Measurements from ENCODE around the gene ANKRD24.
"Not testable (repeated sequence)": the region's sequence is repeated elsewhere in the genome, so short reads cannot be mapped to it uniquely, and the experiment has no call there.

The ANKRD24 gene

GRCh38 chr19:4182084-4182810 is at the start of gene ANKRD24, which contains the start of gene SIRT6:
ANKRD24 (plus strand) TSS chr19:4182689; CDS start chr19:4186426, 3,737 bp downstream.
SIRT6 (minus strand) TSS chr19:4182563; CDS start chr19:4182539, 24 bp downstream.
- peak; percentile 96 for DNase-seq (ENCODE audit: low read depth)
- TF ChIP-seq CTCF (conservative IDR thresholded peaks at IDR 0.05; ENCODE audit: low read length), result no peak
- H3K4me3 ChIP-seq (ENCODE audit: low read length), result peak within 1 kb of the TSS; percentile 95

GRCh38 chr19:4134351-4134750 is 48.1 kb upstream of the ANKRD24 start:
- no peak for TF ChIP-seq CTCF (conservative IDR thresholded peaks at IDR 0.05; ENCODE audit: low read length)
- peak; percentile 13 for DNase-seq (ENCODE audit: low read depth)
- H3K4me3 ChIP-seq (ENCODE audit: low read length), result no peak overlapping the region

- H3K4me3 ChIP-seq (ENCODE audit: low read length); DNase-seq (ENCODE audit: low read depth): not testable (repeated sequence)
Measured at GRCh38 chr19:4135386-4135785, 47.1 kb upstream of the ANKRD24 start.

- no peak for DNase-seq (ENCODE audit: low read depth)
- H3K4me3 ChIP-seq (ENCODE audit: low read length), result no peak overlapping the region
- TF ChIP-seq CTCF (conservative IDR thresholded peaks at IDR 0.05; ENCODE audit: low read length), result no peak
Measured at GRCh38 chr19:4136680-4137088, 45.8 kb upstream of the ANKRD24 start.

- no peak for TF ChIP-seq CTCF (conservative IDR thresholded peaks at IDR 0.05; ENCODE audit: low read length)
- no peak for DNase-seq (ENCODE audit: low read depth)
- no peak overlapping the region for H3K4me3 ChIP-seq (ENCODE audit: low read length)
Measured at GRCh38 chr19:4138445-4138844, 44.0 kb upstream of the ANKRD24 start.

- DNase-seq (ENCODE audit: low read depth), result peak; percentile 28
- peak; percentile 74 for TF ChIP-seq CTCF (conservative IDR thresholded peaks at IDR 0.05; ENCODE audit: low read length)
- H3K4me3 ChIP-seq (ENCODE audit: low read length), result no peak overlapping the region
Measured at GRCh38 chr19:4139614-4140236, 42.8 kb upstream of the ANKRD24 start.

GRCh38 chr19:4140237-4140711 is 42.2 kb upstream of the ANKRD24 start:
- peak; percentile 72 for TF ChIP-seq CTCF (conservative IDR thresholded peaks at IDR 0.05; ENCODE audit: low read length)
- no peak overlapping the region for H3K4me3 ChIP-seq (ENCODE audit: low read length)
- peak; percentile 69 for DNase-seq (ENCODE audit: low read depth)

- not testable (repeated sequence) for H3K4me3 ChIP-seq (ENCODE audit: low read length); DNase-seq (ENCODE audit: low read depth)
Measured at GRCh38 chr19:4142916-4143315, 39.6 kb upstream of the ANKRD24 start.

All from AG10803 (cell line).